Measurements from ENCODE around the gene ANKRD35. TPM values are rescaled to one million over a fixed set of nuclear protein-coding genes. Genes with fewer than 3 reads are reported as not detected.
A peak's percentile ranks its signal among the peaks of the same experiment; 100 is the strongest.

ANKRD35 gene
- total RNA-seq, 1 donor from 2014 or later = 0.16 TPM

DNA sequence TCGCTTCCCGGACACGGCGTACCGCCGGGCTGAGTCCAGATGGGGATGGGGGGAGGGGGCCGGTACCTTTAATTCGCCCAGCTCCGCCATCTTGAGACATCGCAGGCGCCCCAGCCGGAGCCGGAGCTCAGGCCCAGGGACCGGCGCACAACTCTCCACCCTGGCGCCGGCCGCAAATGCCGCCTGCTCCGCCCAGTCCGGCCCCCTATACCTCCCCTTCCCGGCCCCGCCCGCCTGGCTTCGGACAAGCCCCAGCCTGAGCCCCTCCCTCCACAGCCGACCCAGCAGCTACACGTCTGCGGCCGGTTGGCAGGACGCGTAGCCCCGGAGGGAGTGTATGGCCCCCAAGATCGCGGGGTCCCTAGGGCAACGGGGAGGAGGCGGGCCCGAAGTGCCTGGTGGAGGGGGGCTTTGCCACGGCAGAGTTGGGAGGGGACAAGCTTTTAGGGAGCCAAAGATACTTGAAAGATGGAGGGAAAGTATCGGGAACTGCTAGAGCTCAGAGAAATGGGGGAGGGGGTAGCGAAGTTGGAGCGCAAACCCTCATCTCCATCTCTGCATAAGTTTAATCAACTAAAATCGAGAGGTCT lies 26.7 kb downstream of the ANKRD35 start, which contains the start of gene PIAS3:
Gene PIAS3 (minus strand): TSS at position 181 of the 590 bp plus-strand sequence. CDS start 91 bp downstream, at position 90.
- peak within 1 kb of the TSS; percentile 92 for H2AFZ ChIP-seq (ENCODE audit: low read depth, low read length)
- peak within 1 kb of the TSS; percentile 96 for H3K4me3 ChIP-seq (ENCODE audit: insufficient read depth, low read depth, low read length)
- peak within 1 kb of the TSS; percentile 65 for H3K27ac ChIP-seq (ENCODE audit: low read depth, low read length)
- H3K4me1 ChIP-seq (ENCODE audit: insufficient read depth, low read length) = peaks cover 11% of the 10 kb centered on the region
- TF ChIP-seq EZH2 (IDR thresholded peaks at IDR 0.05; ENCODE audit: insufficient read depth, low read length) = no peak
- TF ChIP-seq, protein P1, sequence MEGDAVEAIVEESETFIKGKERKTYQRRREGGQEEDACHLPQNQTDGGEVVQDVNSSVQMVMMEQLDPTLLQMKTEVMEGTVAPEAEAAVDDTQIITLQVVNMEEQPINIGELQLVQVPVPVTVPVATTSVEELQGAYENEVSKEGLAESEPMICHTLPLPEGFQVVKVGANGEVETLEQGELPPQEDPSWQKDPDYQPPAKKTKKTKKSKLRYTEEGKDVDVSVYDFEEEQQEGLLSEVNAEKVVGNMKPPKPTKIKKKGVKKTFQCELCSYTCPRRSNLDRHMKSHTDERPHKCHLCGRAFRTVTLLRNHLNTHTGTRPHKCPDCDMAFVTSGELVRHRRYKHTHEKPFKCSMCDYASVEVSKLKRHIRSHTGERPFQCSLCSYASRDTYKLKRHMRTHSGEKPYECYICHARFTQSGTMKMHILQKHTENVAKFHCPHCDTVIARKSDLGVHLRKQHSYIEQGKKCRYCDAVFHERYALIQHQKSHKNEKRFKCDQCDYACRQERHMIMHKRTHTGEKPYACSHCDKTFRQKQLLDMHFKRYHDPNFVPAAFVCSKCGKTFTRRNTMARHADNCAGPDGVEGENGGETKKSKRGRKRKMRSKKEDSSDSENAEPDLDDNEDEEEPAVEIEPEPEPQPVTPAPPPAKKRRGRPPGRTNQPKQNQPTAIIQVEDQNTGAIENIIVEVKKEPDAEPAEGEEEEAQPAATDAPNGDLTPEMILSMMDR (IDR thresholded peaks at IDR 0.05; ENCODE audit: insufficient read depth, low read depth, low read length) = no peak
- peak within 1 kb of the TSS; percentile 90 for H3K4me2 ChIP-seq (ENCODE audit: low read length)
- H4K20me1 ChIP-seq (ENCODE audit: insufficient read depth, low read length) = peaks cover 27% of the 10 kb centered on the region
- FAIRE-seq (no peak), DNase-seq (ENCODE audit: low read depth) (peak; percentile 91)
- Mint-ChIP-seq H3K4me3 (ENCODE audit: unreplicated experiment) (peak within 1 kb of the TSS; percentile 96), H3K27me3 (ENCODE audit: low read depth, unreplicated experiment) (peaks cover 11% of the 10 kb centered on the region), H3K9me3 (ENCODE audit: unreplicated experiment) (no peaks in the 10 kb centered on the region), H3K4me1 (ENCODE audit: low read depth, unreplicated experiment) (peaks cover 5% of the 10 kb centered on the region), H3K36me3 (ENCODE audit: low read depth, unreplicated experiment) (peaks cover 17% of the 10 kb centered on the region), H3K27ac (ENCODE audit: unreplicated experiment) (peak within 1 kb of the TSS; percentile 90)
- no peaks in the 10 kb centered on the region for H3K9me3 ChIP-seq (ENCODE audit: insufficient read depth, low read depth, low read length)
- H3K79me2 ChIP-seq (ENCODE audit: insufficient read depth, low read length) = peaks cover 19% of the 10 kb centered on the region
- peaks cover 25% of the 10 kb centered on the region for H3K36me3 ChIP-seq (ENCODE audit: insufficient read depth, low read length)
- no peaks in the 10 kb centered on the region for H3K27me3 ChIP-seq (ENCODE audit: insufficient read depth, low read length)
- H3K9ac ChIP-seq (ENCODE audit: low read length) = peak within 1 kb of the TSS; percentile 90

DNA sequence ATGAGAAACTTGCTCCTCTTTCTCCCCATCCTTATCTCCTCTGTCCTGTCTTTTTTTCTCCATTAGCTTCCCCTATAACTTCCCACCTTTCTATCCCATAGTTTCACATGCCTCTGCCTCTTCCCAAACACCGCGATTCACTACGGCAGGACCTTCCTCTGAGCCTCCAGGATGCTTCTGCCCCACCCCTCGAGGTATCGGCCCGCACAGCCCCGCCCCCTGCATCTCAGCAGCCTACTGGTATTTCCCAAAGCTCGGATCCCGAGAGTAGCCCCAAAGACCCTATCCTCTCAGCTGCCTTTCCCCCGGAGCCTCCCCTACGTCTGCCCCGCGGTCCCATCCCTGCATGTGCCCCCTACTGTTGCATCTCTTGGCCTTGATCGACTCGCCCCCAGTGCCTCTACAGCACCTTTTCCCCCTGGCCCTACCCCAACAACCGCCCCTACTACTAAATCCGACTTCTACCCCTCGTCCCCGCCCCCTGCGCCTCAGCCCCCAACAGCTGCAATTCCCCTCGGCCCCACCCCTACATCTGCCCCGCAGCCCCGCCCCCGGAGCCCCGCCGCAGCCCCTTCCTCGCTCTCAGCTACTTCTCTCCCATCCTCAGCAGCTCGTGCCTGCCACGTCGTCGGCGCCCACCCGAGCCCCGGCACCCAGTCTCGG lies 27.3 kb downstream of the ANKRD35 start:
- Histone ChIP-seq H3K4me2 (ENCODE audit: low read length) (peak overlapping the region; percentile 90), H3K36me3 (ENCODE audit: insufficient read depth, low read length) (peaks cover 32% of the 10 kb centered on the region), H3K27me3 (ENCODE audit: insufficient read depth, low read length) (no peaks in the 10 kb centered on the region), H3K9me3 (ENCODE audit: insufficient read depth, low read depth, low read length) (no peaks in the 10 kb centered on the region), H3K9ac (ENCODE audit: low read length) (peak overlapping the region; percentile 90), H4K20me1 (ENCODE audit: insufficient read depth, low read length) (peaks cover 27% of the 10 kb centered on the region), H2AFZ (ENCODE audit: low read depth, low read length) (peak overlapping the region; percentile 76), H3K79me2 (ENCODE audit: insufficient read depth, low read length) (peaks cover 19% of the 10 kb centered on the region), H3K27ac (ENCODE audit: low read depth, low read length) (peak overlapping the region; percentile 65), H3K4me1 (ENCODE audit: insufficient read depth, low read length) (peaks cover 11% of the 10 kb centered on the region), H3K4me3 (ENCODE audit: insufficient read depth, low read depth, low read length) (peak overlapping the region; percentile 96)
- peak overlapping the region; percentile 96 for H3K4me3 Mint-ChIP-seq (ENCODE audit: unreplicated experiment)
- TF ChIP-seq EZH2 (IDR thresholded peaks at IDR 0.05; ENCODE audit: insufficient read depth, low read length) = no peak
- TF ChIP-seq, protein P1 (IDR thresholded peaks at IDR 0.05; ENCODE audit: insufficient read depth, low read depth, low read length) = no peak
- peaks cover 5% of the 10 kb centered on the region for H3K4me1 Mint-ChIP-seq (ENCODE audit: low read depth, unreplicated experiment)
- peaks cover 22% of the 10 kb centered on the region for H3K36me3 Mint-ChIP-seq (ENCODE audit: low read depth, unreplicated experiment)
- H3K27ac Mint-ChIP-seq (ENCODE audit: unreplicated experiment) = no peak overlapping the region
- H3K27me3 Mint-ChIP-seq (ENCODE audit: low read depth, unreplicated experiment) = peaks cover 4% of the 10 kb centered on the region
- no peak for DNase-seq (ENCODE audit: low read depth)
- H3K9me3 Mint-ChIP-seq (ENCODE audit: unreplicated experiment) = no peaks in the 10 kb centered on the region
- FAIRE-seq = no peak
